Neural progenitor cell (in vitro differentiated cells): ENCODE results near the gene TSEN34. TPM values are rescaled to one million over a fixed set of nuclear protein-coding genes. Genes with fewer than 3 reads are reported as not detected.

ENCODE experiments used
- DNase-seq: peaks from one replicate; pipeline ENCODE4 v3.0.0-alpha.2; 2016; ENCODE audit warnings: low spot score
- H2AFZ ChIP-seq: fragments of 200-600 bp; sonication (generic); replicated peaks from 2 replicates; pipeline ENCODE4 v1.6.1; 2016; ENCODE audit warnings: antibody characterized with exemption
- H3F3A ChIP-seq: fragments of 200-600 bp; sonication (generic); 2 replicates; pipeline ENCODE4 v1.6.1; 2016; ENCODE audit warnings: antibody characterized with exemption, low read depth
- H3K27ac ChIP-seq: fragments of 200-600 bp; sonication (generic); 2 replicates; pipeline ENCODE4 v1.5.1; 2016; ENCODE audit warnings: mild to moderate bottlenecking
- H3K27me3 ChIP-seq: fragments of 200-600 bp; sonication (generic); 2 replicates; pipeline ENCODE4 v1.6.1; 2016; ENCODE audit warnings: mild to moderate bottlenecking, moderate library complexity
- H3K36me3 ChIP-seq: fragments of 200-600 bp; sonication (generic); 2 replicates; pipeline ENCODE4 v1.5.1; 2016
- H3K4me1 ChIP-seq: fragments of 200-600 bp; sonication (generic); 2 replicates; pipeline ENCODE4 v1.6.1; 2016; ENCODE audit warnings: mixed run types
- H3K4me2 ChIP-seq: fragments of 200-600 bp; sonication (generic); 2 replicates; pipeline ENCODE4 v1.6.1; 2016
- H3K4me3 ChIP-seq: fragments of 200-600 bp; sonication (generic); 2 replicates; pipeline ENCODE4 v1.5.1; 2016
- H3K79me2 ChIP-seq: fragments of 200-600 bp; sonication (generic); 2 replicates; pipeline ENCODE4 v1.6.1; 2016; ENCODE audit warnings: low read depth
- H3K9ac ChIP-seq: fragments of 200-600 bp; sonication (generic); 2 replicates; pipeline ENCODE4 v1.6.1; 2016
- H3K9me3 ChIP-seq: fragments of 200-600 bp; sonication (generic); 2 replicates; pipeline ENCODE4 v1.5.1; 2016; ENCODE audit warnings: low read depth
- H4K20me1 ChIP-seq: fragments of 200-600 bp; sonication (generic); 2 replicates; pipeline ENCODE4 v1.6.1; 2016; ENCODE audit warnings: low read depth
- H3K27ac Mint-ChIP-seq: 3 replicates; pipeline ENCODE4 v1.8.0; 2021; ENCODE audit warnings: mixed read lengths
- H3K27me3 Mint-ChIP-seq: 2 replicates; pipeline ENCODE4 v1.8.0; 2022; ENCODE audit warnings: low read depth, mild to moderate bottlenecking, inconsistent platforms, moderate library complexity, mixed read lengths; ENCODE audit not compliant: insufficient read depth
- H3K36me3 Mint-ChIP-seq: 3 replicates; pipeline ENCODE4 v1.8.0; 2021; ENCODE audit warnings: mixed read lengths
- H3K4me1 Mint-ChIP-seq: 3 replicates; pipeline ENCODE4 v1.8.0; 2021; ENCODE audit warnings: mixed read lengths
- H3K4me3 Mint-ChIP-seq: 3 replicates; pipeline ENCODE4 v1.8.0; 2021; ENCODE audit warnings: mild to moderate bottlenecking, moderate library complexity, mixed read lengths
- H3K9me3 Mint-ChIP-seq: 3 replicates; pipeline ENCODE4 v1.8.0; 2020; ENCODE audit warnings: mixed read lengths
- EZH2 ChIP-seq: fragments of 200-600 bp; sonication (generic); IDR thresholded peaks from 2 replicates; pipeline ENCODE4 v1.6.1; 2017; ENCODE audit warnings: antibody characterized with exemption, mild to moderate bottlenecking, moderate library complexity
- EZH2phosphoT487 ChIP-seq: fragments of 200-600 bp; sonication (generic); IDR thresholded peaks from 2 replicates; pipeline ENCODE4 v1.6.1; 2017; ENCODE audit warnings: antibody characterized with exemption
- total RNA-seq: library from RNA; depleted of rRNA; stranded (reverse); fragments of >200 nt; gene quantifications from 2 replicates; pipeline ENCODE4 v1.2.3, GENCODE V29; 2015; ENCODE audit warnings: low replicate concordance
- TF ChIP-seq, protein P1 (sequence below): fragments of 200-600 bp; sonication (generic); IDR thresholded peaks from 2 replicates; pipeline ENCODE4 v1.5.1; 2017; ENCODE audit warnings: antibody characterized with exemption, mild to moderate bottlenecking

The TSEN34 gene
- total RNA-seq, 1 donor from 2014 or later: 10.3 TPM

DNA sequence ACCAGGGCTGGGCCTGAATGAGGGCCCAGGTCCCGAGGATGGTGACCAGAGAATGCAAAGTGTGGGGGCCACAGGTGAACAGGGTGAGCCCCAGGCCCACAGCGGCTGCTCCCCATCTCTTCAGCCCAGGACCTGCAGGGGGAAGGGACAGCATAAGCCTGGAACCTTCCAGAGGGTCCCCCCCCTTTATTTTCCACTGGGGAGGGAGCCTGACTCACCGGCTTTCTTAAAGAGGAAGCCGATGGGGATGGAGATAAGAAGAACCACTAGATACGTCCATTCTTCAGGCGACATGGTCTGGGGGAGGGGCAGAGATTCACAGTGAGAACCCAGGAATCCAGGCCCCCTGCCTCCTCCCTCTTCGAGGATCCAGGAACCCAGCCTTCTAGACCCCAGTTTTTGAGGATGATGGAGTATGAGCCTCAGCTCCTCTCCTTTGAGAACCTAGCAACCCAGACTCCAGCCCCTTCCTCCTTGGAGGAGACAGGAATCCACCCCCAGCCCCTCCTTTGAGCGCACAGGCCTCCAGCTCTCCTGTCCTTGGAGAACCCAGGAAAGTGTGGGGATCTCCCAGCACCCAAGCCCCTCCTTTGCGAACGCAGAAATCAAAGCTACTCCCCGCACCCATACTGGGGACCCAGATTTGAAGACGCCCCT lies 2.8 kb upstream of the TSEN34 start:
- TF ChIP-seq EZH2 (no peak), EZH2phosphoT487 (no peak)
- TF ChIP-seq, protein P1, sequence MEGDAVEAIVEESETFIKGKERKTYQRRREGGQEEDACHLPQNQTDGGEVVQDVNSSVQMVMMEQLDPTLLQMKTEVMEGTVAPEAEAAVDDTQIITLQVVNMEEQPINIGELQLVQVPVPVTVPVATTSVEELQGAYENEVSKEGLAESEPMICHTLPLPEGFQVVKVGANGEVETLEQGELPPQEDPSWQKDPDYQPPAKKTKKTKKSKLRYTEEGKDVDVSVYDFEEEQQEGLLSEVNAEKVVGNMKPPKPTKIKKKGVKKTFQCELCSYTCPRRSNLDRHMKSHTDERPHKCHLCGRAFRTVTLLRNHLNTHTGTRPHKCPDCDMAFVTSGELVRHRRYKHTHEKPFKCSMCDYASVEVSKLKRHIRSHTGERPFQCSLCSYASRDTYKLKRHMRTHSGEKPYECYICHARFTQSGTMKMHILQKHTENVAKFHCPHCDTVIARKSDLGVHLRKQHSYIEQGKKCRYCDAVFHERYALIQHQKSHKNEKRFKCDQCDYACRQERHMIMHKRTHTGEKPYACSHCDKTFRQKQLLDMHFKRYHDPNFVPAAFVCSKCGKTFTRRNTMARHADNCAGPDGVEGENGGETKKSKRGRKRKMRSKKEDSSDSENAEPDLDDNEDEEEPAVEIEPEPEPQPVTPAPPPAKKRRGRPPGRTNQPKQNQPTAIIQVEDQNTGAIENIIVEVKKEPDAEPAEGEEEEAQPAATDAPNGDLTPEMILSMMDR: no peak

DNA sequence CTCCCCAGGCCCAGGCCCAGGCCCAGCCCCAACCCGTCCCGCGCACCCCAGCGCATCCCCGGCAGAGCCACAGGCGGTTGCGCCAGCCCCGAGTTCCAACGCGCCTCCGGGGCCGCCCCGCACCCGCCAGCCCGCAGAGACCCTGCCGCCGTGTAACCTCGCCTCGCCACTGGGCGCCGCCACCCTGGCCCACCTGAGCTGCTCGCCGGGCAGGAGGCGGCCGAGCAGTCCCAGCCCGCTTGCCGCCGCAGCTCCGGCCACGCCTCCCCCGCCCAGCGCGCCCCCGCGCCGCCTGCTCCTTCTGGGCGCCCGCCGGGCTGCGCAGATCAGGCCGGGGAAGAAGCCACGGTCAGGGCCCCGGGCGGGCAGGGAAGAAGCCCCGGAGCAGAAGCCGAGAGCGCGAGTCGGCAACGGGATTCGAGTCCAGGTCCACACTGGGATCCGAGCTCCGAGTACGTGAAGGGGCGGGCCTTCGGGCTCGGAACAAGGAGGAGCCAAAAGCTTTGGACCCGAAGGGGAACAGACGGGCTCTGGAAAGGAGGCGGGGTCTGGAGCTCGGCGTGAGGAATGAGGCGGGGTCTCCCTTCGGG lies 1.9 kb upstream of the TSEN34 start, which contains the start of gene MBOAT7:
Gene MBOAT7, minus strand, starts transcription at position 436 of the 590 bp plus-strand sequence. CDS start 1,072 bp downstream, outside the sequence.
- Mint-ChIP-seq H3K4me1 (peaks cover 22% of the 10 kb centered on the region), H3K4me3 (peak within 1 kb of the TSS; percentile 92), H3K27me3 (peaks cover 21% of the 10 kb centered on the region), H3K27ac (peak within 1 kb of the TSS; percentile 99), H3K36me3 (peaks cover 19% of the 10 kb centered on the region), H3K9me3 (no peaks in the 10 kb centered on the region)
- H3F3A ChIP-seq: peaks cover 21% of the 10 kb centered on the region
- H3K4me3 ChIP-seq: peak within 1 kb of the TSS; percentile 88
- no peaks in the 10 kb centered on the region for H3K9me3 ChIP-seq
- peak within 1 kb of the TSS; percentile 88 for H3K4me2 ChIP-seq
- H3K4me1 ChIP-seq: peaks cover 16% of the 10 kb centered on the region
- peak within 1 kb of the TSS; percentile 95 for H3K27ac ChIP-seq
- H4K20me1 ChIP-seq: peaks cover 21% of the 10 kb centered on the region
- H3K27me3 ChIP-seq: no peaks in the 10 kb centered on the region
- TF ChIP-seq EZH2: no peak
- TF ChIP-seq, protein P1: peak; percentile 45
- peaks cover 40% of the 10 kb centered on the region for H3K79me2 ChIP-seq
- H3K36me3 ChIP-seq: peaks cover 4% of the 10 kb centered on the region
- peak within 1 kb of the TSS; percentile 78 for H3K9ac ChIP-seq
- peak within 1 kb of the TSS; percentile 74 for H2AFZ ChIP-seq
- no peak for DNase-seq

More for the DNA sequence above, 2.8 kb upstream of the TSEN34 start:
- Histone ChIP-seq H3K36me3 (peaks cover 3% of the 10 kb centered on the region), H2AFZ (no peak overlapping the region), H3K4me1 (peaks cover 16% of the 10 kb centered on the region), H3F3A (peaks cover 21% of the 10 kb centered on the region), H3K9ac (peak overlapping the region; percentile 78), H3K27ac (no peak overlapping the region), H4K20me1 (peaks cover 21% of the 10 kb centered on the region), H3K4me3 (peak overlapping the region; percentile 80), H3K4me2 (peak overlapping the region; percentile 88), H3K9me3 (no peaks in the 10 kb centered on the region), H3K79me2 (peaks cover 37% of the 10 kb centered on the region), H3K27me3 (no peaks in the 10 kb centered on the region)
- peak overlapping the region; percentile 92 for H3K4me3 Mint-ChIP-seq
- H3K36me3 Mint-ChIP-seq: peaks cover 18% of the 10 kb centered on the region
- H3K27ac Mint-ChIP-seq: peak overlapping the region; percentile 92
- no peaks in the 10 kb centered on the region for H3K9me3 Mint-ChIP-seq
- peaks cover 26% of the 10 kb centered on the region for H3K27me3 Mint-ChIP-seq
- DNase-seq: peak; percentile 53
- peaks cover 22% of the 10 kb centered on the region for H3K4me1 Mint-ChIP-seq

DNA sequence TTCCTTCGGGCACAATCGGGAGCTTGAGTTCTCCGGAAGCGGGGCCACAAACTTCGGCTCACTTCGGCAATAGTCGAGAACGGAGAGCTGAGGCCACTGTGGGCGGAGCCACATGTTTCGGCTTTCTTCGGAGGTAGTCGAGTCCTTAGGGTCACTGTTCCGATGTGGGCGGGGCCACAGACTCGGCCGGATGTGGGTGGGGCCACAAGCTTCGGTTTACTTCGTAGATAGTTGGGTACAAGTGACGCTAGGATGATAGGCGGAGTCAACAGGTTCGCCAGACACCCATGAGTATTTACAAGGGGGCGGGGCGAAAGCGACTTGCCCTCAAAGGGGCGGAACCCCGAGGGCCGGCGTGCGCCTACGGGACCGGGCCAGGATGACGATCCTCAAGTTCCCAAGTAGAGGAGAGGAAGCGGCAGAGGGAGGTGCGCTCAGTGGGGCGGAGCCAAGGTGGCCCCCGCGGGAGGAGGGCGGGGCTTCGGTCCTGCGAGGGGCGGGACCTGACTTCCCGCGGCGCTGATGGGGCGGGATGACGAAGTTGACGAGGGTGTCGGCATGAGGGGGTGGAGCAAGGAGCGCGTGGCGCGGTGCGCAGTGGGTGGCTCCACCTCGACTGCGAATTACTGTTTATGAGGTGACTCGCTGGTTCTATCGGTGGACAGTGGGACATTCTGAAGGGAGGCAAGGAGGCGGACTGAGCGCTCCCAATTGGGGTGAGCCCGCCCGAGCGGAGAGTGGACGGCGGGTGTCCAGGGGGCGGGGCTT lies 1.2 kb upstream of the TSEN34 start:
- Histone ChIP-seq H3K36me3 (peaks cover 4% of the 10 kb centered on the region), H3K79me2 (peaks cover 40% of the 10 kb centered on the region), H3K4me2 (peak overlapping the region; percentile 63), H3K9me3 (no peaks in the 10 kb centered on the region), H4K20me1 (peaks cover 21% of the 10 kb centered on the region), H3K27me3 (no peaks in the 10 kb centered on the region), H3K4me3 (peak overlapping the region; percentile 88), H3K9ac (peak overlapping the region; percentile 39), H2AFZ (peak overlapping the region; percentile 61), H3K4me1 (peaks cover 16% of the 10 kb centered on the region), H3F3A (peaks cover 21% of the 10 kb centered on the region), H3K27ac (peak overlapping the region; percentile 95)
- H3K9me3 Mint-ChIP-seq: no peaks in the 10 kb centered on the region
- peaks cover 21% of the 10 kb centered on the region for H3K36me3 Mint-ChIP-seq
- TF ChIP-seq, protein P1: no peak
- TF ChIP-seq EZH2 (no peak), EZH2phosphoT487 (no peak)
- peak; percentile 100 for DNase-seq
- peaks cover 22% of the 10 kb centered on the region for H3K4me1 Mint-ChIP-seq
- H3K27ac Mint-ChIP-seq: peak overlapping the region; percentile 99
- peaks cover 21% of the 10 kb centered on the region for H3K27me3 Mint-ChIP-seq
- H3K4me3 Mint-ChIP-seq: peak overlapping the region; percentile 92
